HFF-Myc (cell line): ENCODE measurements around the gene ZNF226.
"Not testable (repeated sequence)": the region's sequence is repeated elsewhere in the genome, so short reads cannot be mapped to it uniquely, and the experiment has no call there.

Experiments used
- DNase-seq: peaks from one replicate; pipeline ENCODE4 v3.0.0-alpha.2; 2011; ENCODE audit warnings: low read depth; ENCODE audit errors: extremely low read depth
- H3K4me3 ChIP-seq: replicated peaks from 2 replicates; pipeline ENCODE4 v1.5.1; 2011; ENCODE audit warnings: low read depth, mild to moderate bottlenecking, control low read depth, low read length
- TF ChIP-seq, protein P1 (sequence below): IDR thresholded peaks from 2 replicates; pipeline ENCODE4 v1.5.1; 2012; ENCODE audit warnings: mild to moderate bottlenecking, low read depth, low read length, control low read depth; ENCODE audit errors: missing control alignments

The ZNF226 gene

DNA sequence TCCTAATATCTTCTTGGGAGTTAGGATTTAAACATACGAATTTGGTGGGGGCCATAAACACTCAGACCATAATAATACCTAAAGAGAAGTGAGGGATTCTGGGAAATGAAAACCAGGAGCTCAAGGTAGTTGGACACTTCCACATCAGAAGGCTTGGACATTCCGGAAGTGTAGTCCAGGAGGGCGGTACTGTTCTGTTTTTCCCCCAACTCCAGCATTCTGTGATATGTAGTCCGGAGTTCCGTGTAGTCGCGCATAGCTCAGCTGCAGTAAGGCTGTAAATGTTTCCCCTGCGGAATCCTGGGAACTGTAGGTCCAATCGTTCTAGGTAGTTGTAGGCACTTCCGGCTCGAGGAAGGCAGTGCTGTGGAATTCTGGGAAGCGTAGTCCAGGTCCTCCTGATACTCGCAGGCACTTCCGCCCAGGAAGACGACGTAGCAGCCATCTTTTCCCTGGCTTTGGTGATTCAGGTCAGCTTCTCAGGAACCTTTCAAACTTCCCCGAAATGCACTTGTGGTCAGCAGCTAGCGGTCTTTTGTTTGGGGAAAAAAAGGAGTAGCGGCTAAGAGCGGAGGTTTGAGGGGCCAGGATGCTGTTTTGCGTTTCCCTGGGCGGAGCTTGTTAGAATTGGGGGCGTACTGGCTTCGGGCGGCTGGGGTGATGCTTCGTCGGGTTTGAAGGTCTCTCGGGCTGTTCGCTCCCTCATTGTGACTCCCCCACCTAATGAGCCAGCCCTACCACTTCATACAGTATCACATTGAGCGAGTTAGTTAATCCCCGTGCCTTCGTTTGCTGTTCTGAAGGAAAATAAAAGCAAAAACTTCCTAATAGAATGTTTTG lies at the start of gene ZNF226:
ZNF226 (plus strand) TSS at position 428 of the 840 bp plus-strand sequence. CDS start 4,981 bp downstream, outside the sequence.
- TF ChIP-seq, protein P1, sequence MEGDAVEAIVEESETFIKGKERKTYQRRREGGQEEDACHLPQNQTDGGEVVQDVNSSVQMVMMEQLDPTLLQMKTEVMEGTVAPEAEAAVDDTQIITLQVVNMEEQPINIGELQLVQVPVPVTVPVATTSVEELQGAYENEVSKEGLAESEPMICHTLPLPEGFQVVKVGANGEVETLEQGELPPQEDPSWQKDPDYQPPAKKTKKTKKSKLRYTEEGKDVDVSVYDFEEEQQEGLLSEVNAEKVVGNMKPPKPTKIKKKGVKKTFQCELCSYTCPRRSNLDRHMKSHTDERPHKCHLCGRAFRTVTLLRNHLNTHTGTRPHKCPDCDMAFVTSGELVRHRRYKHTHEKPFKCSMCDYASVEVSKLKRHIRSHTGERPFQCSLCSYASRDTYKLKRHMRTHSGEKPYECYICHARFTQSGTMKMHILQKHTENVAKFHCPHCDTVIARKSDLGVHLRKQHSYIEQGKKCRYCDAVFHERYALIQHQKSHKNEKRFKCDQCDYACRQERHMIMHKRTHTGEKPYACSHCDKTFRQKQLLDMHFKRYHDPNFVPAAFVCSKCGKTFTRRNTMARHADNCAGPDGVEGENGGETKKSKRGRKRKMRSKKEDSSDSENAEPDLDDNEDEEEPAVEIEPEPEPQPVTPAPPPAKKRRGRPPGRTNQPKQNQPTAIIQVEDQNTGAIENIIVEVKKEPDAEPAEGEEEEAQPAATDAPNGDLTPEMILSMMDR = no peak
- peak within 1 kb of the TSS; percentile 71 for H3K4me3 ChIP-seq
- peak; percentile 99 for DNase-seq

DNA sequence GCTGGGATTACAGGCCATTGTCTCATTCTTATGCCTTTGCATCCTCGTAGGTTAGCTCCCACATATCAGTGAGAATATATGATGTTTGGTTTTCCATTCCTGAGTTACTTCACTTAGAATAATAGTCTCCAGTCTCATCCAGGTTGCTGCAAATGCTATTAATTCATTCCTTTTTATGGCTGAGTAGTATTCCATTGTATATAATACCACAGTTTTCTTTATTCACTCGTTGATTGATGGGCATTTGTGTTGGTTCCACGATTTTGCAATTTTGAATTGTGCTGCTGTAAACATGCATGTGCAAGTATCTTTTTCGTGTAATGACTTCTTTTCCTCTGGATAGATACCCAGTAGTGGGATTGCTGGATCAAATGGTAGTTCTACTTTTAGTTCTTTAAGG lies 43.7 kb upstream of the ZNF226 start:
- not testable (repeated sequence) for H3K4me3 ChIP-seq, DNase-seq

DNA sequence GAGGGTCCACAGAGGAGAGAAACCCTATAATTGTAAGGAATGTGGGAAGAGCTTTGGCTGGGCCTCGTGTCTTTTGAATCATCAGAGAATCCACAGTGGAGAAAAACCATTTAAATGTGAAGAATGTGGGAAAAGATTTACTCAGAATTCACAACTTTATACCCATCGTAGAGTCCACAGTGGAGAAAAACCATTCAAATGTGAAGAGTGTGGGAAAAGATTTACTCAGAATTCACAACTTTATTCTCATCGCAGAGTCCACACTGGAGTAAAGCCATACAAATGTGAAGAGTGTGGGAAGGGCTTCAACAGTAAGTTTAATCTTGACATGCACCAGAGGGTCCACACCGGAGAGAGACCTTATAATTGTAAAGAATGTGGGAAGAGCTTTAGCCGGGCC lies 32.9 kb upstream of the ZNF226 start:
- TF ChIP-seq, protein P1 = no peak
- DNase-seq = no peak
- no peak overlapping the region for H3K4me3 ChIP-seq

- TF ChIP-seq, protein P1 = peak; percentile 7
- peak; percentile 45 for DNase-seq
- peak within 1 kb of the TSS; percentile 67 for H3K4me3 ChIP-seq
Measured at GRCh38 chr19:44141191-44142058, 23.5 kb upstream of the ZNF226 start, which contains the start of gene ZNF234. Gene ZNF234 (plus strand): TSS chr19:44141554. CDS start chr19:44144633, 3,079 bp downstream.

GRCh38 chr19:44142059-44142433 lies 22.9 kb upstream of the ZNF226 start:
- DNase-seq = no peak
- TF ChIP-seq, protein P1 = no peak

GRCh38 chr19:44149776-44150175 lies 15.1 kb upstream of the ZNF226 start:
- DNase-seq = no peak
- H3K4me3 ChIP-seq = no peak overlapping the region
- TF ChIP-seq, protein P1 = no peak

More at GRCh38 chr19:44142059-44142433, 22.9 kb upstream of the ZNF226 start:
- peak overlapping the region; percentile 67 for H3K4me3 ChIP-seq

DNA sequence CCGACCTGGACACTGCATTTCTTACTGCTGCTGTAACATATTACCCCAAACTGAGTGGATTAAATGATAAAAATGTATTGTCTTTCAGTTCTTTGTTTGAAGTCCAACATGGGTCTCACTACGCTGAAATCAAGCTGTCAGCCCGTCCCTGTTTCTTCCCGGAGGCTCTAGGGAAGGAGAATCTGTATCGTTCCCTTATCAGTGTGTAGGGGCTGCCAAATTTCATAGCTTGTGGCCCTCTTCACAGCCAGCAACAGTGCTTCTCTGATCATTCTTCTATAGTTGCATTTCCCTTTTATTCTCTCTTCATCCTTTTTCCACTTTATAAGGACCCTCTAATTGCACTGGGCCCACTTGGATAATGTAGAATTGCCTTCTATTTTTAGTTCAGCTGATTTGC lies 13.4 kb upstream of the ZNF226 start:
- no peak for DNase-seq
- TF ChIP-seq, protein P1 = no peak
- no peak overlapping the region for H3K4me3 ChIP-seq
